WERI-Rb-1 (cell line): Measurements from ENCODE around the gene IL13.

ENCODE experiments used
- DNase-seq: peaks from one replicate; pipeline ENCODE4 v3.0.0-alpha.2; 2020
- H3K27ac ChIP-seq: fragments of 250-450 bp; sonication (Bioruptor Pico); 2 replicates; pipeline ENCODE4 v1.5.1; 2020; ENCODE audit warnings: mild to moderate bottlenecking, moderate library complexity
- H3K27me3 ChIP-seq: fragments of 250-450 bp; sonication (Bioruptor Pico); 2 replicates; pipeline ENCODE4 v1.5.1; 2021; ENCODE audit warnings: mild to moderate bottlenecking, low read depth, moderate library complexity; ENCODE audit not compliant: insufficient read depth, severe bottlenecking
- H3K36me3 ChIP-seq: fragments of 250-450 bp; sonication (Bioruptor Pico); 2 replicates; pipeline ENCODE4 v1.5.1; 2020; ENCODE audit warnings: mild to moderate bottlenecking, moderate library complexity
- H3K4me3 ChIP-seq: 2 replicates; pipeline ENCODE4 v1.5.1; 2011; ENCODE audit warnings: low read depth, mild to moderate bottlenecking, control low read depth, low read length
- H3K9me3 ChIP-seq: fragments of 250-450 bp; sonication (Bioruptor Pico); 2 replicates; pipeline ENCODE4 v1.5.1; 2021; ENCODE audit warnings: mild to moderate bottlenecking, moderate library complexity; ENCODE audit not compliant: severe bottlenecking
- CTCF ChIP-seq: IDR thresholded peaks from 2 replicates; pipeline ENCODE4 v1.5.1; 2011; ENCODE audit warnings: low read depth, mild to moderate bottlenecking, control low read depth, inconsistent platforms, low read length

IL13 gene

GRCh38 chr5:132663771-132664695, 6.1 kb downstream of the IL13 start:
- Histone ChIP-seq H3K4me3 (no peak overlapping the region), H3K27ac (no peak overlapping the region), H3K27me3 (no peaks in the 10 kb centered on the region), H3K36me3 (no peaks in the 10 kb centered on the region), H3K9me3 (no peaks in the 10 kb centered on the region)
- no peak for DNase-seq
- no peak for TF ChIP-seq CTCF

DNA sequence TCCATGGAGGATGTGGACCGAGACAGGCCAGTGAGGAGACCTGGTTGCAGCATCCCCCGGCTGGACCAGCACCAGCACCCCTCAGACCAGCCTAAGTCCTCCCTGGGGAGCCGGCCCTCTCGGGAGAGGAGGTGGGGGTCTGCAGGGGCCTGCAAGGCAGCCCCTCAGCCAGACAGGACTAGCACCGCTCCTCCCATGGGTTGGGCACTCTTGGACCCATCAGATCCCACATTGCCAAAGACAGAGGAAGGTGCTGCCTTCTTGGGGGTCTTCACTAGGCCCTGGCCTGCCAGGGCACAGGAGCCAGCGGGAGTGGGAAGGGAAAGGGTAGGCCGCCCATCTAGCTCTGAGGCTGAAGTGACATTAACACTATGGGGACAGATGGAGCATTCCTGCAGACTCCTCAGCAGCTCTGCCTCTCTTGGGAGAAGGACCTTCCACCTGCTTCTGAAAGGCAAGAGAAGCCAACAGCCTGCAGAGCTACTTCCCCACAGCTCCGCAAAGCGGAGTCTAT, 6.8 kb downstream of the IL13 start:
- no peak for DNase-seq
- Histone ChIP-seq H3K27ac (no peak overlapping the region), H3K4me3 (no peak overlapping the region), H3K9me3 (no peaks in the 10 kb centered on the region), H3K36me3 (no peaks in the 10 kb centered on the region), H3K27me3 (no peaks in the 10 kb centered on the region)
- TF ChIP-seq CTCF: no peak

GRCh38 chr5:132665574-132666080, 7.7 kb downstream of the IL13 start:
- no peak for DNase-seq
- Histone ChIP-seq H3K27ac (no peak overlapping the region), H3K4me3 (no peak overlapping the region), H3K9me3 (no peaks in the 10 kb centered on the region), H3K27me3 (no peaks in the 10 kb centered on the region), H3K36me3 (no peaks in the 10 kb centered on the region)
- TF ChIP-seq CTCF: no peak

GRCh38 chr5:132666310-132667123, 8.5 kb downstream of the IL13 start:
- TF ChIP-seq CTCF: no peak
- DNase-seq: no peak
- Histone ChIP-seq H3K27ac (no peak overlapping the region), H3K36me3 (no peaks in the 10 kb centered on the region), H3K9me3 (no peaks in the 10 kb centered on the region), H3K27me3 (no peaks in the 10 kb centered on the region), H3K4me3 (no peak overlapping the region)

GRCh38 chr5:132667309-132667708, 9.3 kb downstream of the IL13 start:
- no peak overlapping the region for H3K4me3 ChIP-seq
- DNase-seq: no peak
- TF ChIP-seq CTCF: no peak
- no peaks in the 10 kb centered on the region for H3K9me3 ChIP-seq
- H3K27me3 ChIP-seq: no peaks in the 10 kb centered on the region
- no peaks in the 10 kb centered on the region for H3K36me3 ChIP-seq
- H3K27ac ChIP-seq: no peak overlapping the region
